A549 (cell line): ENCODE results near the gene DNAJA1. TPM values are rescaled to one million over a fixed set of nuclear protein-coding genes. Genes with fewer than 3 reads are reported as not detected.
A peak's percentile ranks its signal among the peaks of the same experiment; 100 is the strongest.

ENCODE experiments used
- ATAC-seq, 2 experiments: fragments of 200-7000 bp in 1 of 2; fragments of >200 bp in 1 of 2; cut with Nextera tagmentation in 1 of 2; cut with Tn5 transposase in 1 of 2; 3 replicates each; pipeline versions ENCODE4 v1.8.0 to v1.9.1; 2018 to 2020; ENCODE audit warnings: mild to moderate bottlenecking in 1 of 2, moderate library complexity in 1 of 2
- CTCF ChIA-PET: fragments of 300-600 bp; sonication (Branson Sonifier 250); formaldehyde crosslinking; extraction: SDS; loops from one replicate; lab custom pipeline; 2021; ENCODE audit warnings: antibody characterized with exemption, inconsistent platforms; lab: Yijun Ruan, JAX
- POLR2A ChIA-PET: fragments of 350-600 bp; formaldehyde crosslinking; extraction: SDS; loops from one replicate; lab custom pipeline; 2021; ENCODE audit warnings: antibody characterized with exemption, inconsistent platforms; lab: Yijun Ruan, JAX
- DNase-seq, 2 experiments: peaks; one replicate each; pipeline versions ENCODE4 v3.0.0 to v3.0.0-alpha.2; 2011 to 2016; ENCODE audit warnings: low read depth in 1 of 2, low spot score in 1 of 2
- FAIRE-seq: peaks from 2 replicates; lab custom pipeline; 2011; peaks lifted over from hg19 to GRCh38; lab: Jason Lieb, UNC
- H3K27ac ChIP-seq, 2 experiments: fragments of >200 bp; sonication (Bioruptor Twin); formaldehyde crosslinking; 3 replicates each; pipeline ENCODE4 v1.5.1; 2016 to 2017
- H3K4me1 ChIP-seq: fragments of >200 bp; sonication (Bioruptor Twin); formaldehyde crosslinking; 3 replicates; pipeline ENCODE4 v1.6.1; 2016
- H3K4me2 ChIP-seq: fragments of >200 bp; sonication (Bioruptor Twin); formaldehyde crosslinking; 3 replicates; pipeline ENCODE4 v1.6.1; 2016
- H3K4me3 ChIP-seq: fragments of >200 bp; sonication (Bioruptor Twin); formaldehyde crosslinking; 3 replicates; pipeline ENCODE4 v1.5.1; 2016
- H3K9me3 ChIP-seq: fragments of >200 bp; sonication (Bioruptor Twin); formaldehyde crosslinking; 3 replicates; pipeline ENCODE4 v1.6.1; 2016
- FOSL2 ChIP-seq, 2 experiments: fragments of 450-650 bp in 1 of 2; fragments of >200 bp in 1 of 2; sonication (Bioruptor Twin) in 1 of 2; formaldehyde crosslinking; IDR thresholded peaks; 2 replicates each; pipeline versions ENCODE4 v1.5.0 to v1.6.1; 2016 to 2020; ENCODE audit warnings: mild to moderate bottlenecking in 1 of 2, moderate library complexity in 1 of 2
- JUN ChIP-seq, 2 experiments: fragments of >200 bp; sonication (Bioruptor Twin); formaldehyde crosslinking; IDR thresholded peaks; 2 replicates in 1 of 2; 3 replicates in 1 of 2; pipeline ENCODE4 v1.6.1; 2016 to 2017
- KDM5A ChIP-seq: fragments of 200-600 bp; sonication (generic); IDR thresholded peaks from 2 replicates; pipeline ENCODE4 v1.6.1; 2016; ENCODE audit warnings: antibody characterized with exemption, mild to moderate bottlenecking
- MYC ChIP-seq: IDR thresholded peaks from 2 replicates; pipeline ENCODE4 v1.6.1; 2012; ENCODE audit warnings: mild to moderate bottlenecking, inconsistent platforms, low read length, improper control_type of control experiment, borderline replicate concordance
- PHF8 ChIP-seq: fragments of 200-600 bp; sonication (generic); IDR thresholded peaks from 2 replicates; pipeline ENCODE4 v1.6.1; 2016; ENCODE audit warnings: low read depth, mild to moderate bottlenecking, antibody characterized with exemption, moderate library complexity, borderline replicate concordance
- POLR2A ChIP-seq: IDR thresholded peaks from 2 replicates; pipeline ENCODE4 v1.6.1; 2012; ENCODE audit warnings: mild to moderate bottlenecking, low read length
- RAD21 ChIP-seq, 2 experiments: fragments of >200 bp in 1 of 2; sonication (Bioruptor Twin) in 1 of 2; formaldehyde crosslinking in 1 of 2; IDR thresholded peaks in 1 of 2; conservative IDR thresholded peaks in 1 of 2; 2 replicates in 1 of 2; 3 replicates in 1 of 2; pipeline ENCODE4 v1.6.1; 2012 to 2018; ENCODE audit warnings: inconsistent platforms in 1 of 2
- TFCP2L1 ChIP-seq: fragments of 250-450 bp; sonication (Bioruptor Pico); IDR thresholded peaks from 2 replicates; pipeline ENCODE4 v1.5.0; 2021; ENCODE audit warnings: mild to moderate bottlenecking
- ZFP36 ChIP-seq: fragments of 450-650 bp; IDR thresholded peaks from 2 replicates; pipeline ENCODE4 v1.6.1; 2014; ENCODE audit warnings: borderline replicate concordance; ENCODE audit not compliant: partially characterized antibody
- ZNF302 ChIP-seq: fragments of 250-450 bp; sonication (Bioruptor Pico); IDR thresholded peaks from 2 replicates; pipeline ENCODE4 v1.9.0; 2021; ENCODE audit warnings: inconsistent platforms, mild to moderate bottlenecking, moderate library complexity
- WGBS: methylation state at CpG from one replicate; pipeline ENCODE4 v1.1.6; 2017; ENCODE audit errors: missing lambda C conversion rate; 5-methylcytosine and 5-hydroxymethylcytosine counted together
- polyA minus RNA-seq: library from RNA; depleted of rRNA, polyadenylated mRNA; stranded (reverse); fragments of >200 nt; gene quantifications from 2 replicates; pipeline ENCODE4 v1.2.3, GENCODE V29; 2011; rRNA and poly(A)+ RNA removed
- polyA plus RNA-seq, 4 experiments: library from polyadenylated mRNA; depleted of rRNA in 3 of 4; stranded (reverse); fragments of >200 nt; fragmentation: RNase III in 1 of 4; extraction: RNeasy Plus Mini Kit Qiagen cat#74134 plus additional on column Dnase treatment in 1 of 4; gene quantifications; 2 replicates in 3 of 4; 3 replicates in 1 of 4; pipeline ENCODE4 v1.2.3, GENCODE V29; 2011 to 2017
- TF ChIP-seq, protein P1 (sequence below): IDR thresholded peaks from 2 replicates; pipeline ENCODE4 v1.6.1; 2012
- TF ChIP-seq, protein P2 (sequence below): fragments of >200 bp; sonication (Bioruptor Twin); formaldehyde crosslinking; IDR thresholded peaks from 3 replicates; pipeline ENCODE4 v1.6.1; 2016
- TF ChIP-seq, protein P3 (sequence below): fragments of 150-350 bp; IDR thresholded peaks from 2 replicates; pipeline ENCODE4 v1.6.1; 2014; ENCODE audit warnings: low read depth, mild to moderate bottlenecking, low read length
- TF ChIP-seq, protein P4 (sequence below): fragments of 200-600 bp; sonication (generic); IDR thresholded peaks from 2 replicates; pipeline ENCODE4 v1.6.1; 2016; ENCODE audit warnings: antibody characterized with exemption, mild to moderate bottlenecking, moderate library complexity
- TF ChIP-seq, protein P5 (sequence below): IDR thresholded peaks from 2 replicates; pipeline ENCODE4 v1.6.1; 2012; ENCODE audit warnings: low read depth, borderline replicate concordance
- TF ChIP-seq, protein P6 (sequence below): IDR thresholded peaks from 2 replicates; pipeline ENCODE4 v1.6.1; 2012

Gene DNAJA1
- polyA plus RNA-seq (2011; rRNA removed) (241 and 258 TPM in 2 replicates), polyA plus RNA-seq (2017; fragmentation: RNase III; extraction: RNeasy Plus Mini Kit Qiagen cat#74134 plus additional on column Dnase treatment) (357 to 421 TPM (median 410 TPM) in 3 replicates), polyA minus RNA-seq (117 and 130 TPM in 2 replicates)
- polyA plus RNA-seq (2012; cell fraction: cytosol; rRNA removed): 107 and 140 TPM in 2 replicates
- 48.1 and 57.9 TPM in 2 replicates for polyA plus RNA-seq (2012; cell fraction: nucleus; rRNA removed)

DNA sequence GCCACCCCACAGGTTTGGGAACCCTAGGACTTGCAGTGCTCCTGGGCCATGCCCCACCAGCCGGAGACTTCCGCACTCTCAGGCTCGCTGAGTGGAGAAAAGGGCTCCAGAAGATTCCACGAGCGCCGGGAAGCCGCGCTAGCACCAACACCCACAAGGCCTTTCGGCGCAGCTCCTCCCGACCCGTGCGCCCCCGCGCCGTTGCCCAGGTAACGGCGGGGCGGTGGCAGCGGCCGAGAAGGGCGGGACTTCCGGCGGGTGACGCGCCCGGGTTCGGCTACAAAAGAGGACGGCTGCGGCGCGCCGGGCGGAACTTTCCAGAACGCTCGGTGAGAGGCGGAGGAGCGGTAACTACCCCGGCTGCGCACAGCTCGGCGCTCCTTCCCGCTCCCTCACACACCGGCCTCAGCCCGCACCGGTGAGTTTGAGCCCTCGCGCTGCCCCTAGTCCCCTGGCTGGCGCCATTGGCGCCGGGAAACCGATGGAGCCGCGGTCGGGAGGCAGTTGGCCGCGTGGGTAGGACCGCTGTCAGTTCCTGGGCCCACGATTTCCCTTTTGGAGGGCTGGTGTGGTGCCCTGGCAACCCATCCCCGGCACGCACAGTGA is at the start of gene DNAJA1:
TSS of gene DNAJA1 (plus strand) at position 308 of the 606 bp plus-strand sequence. CDS start 1,212 bp downstream, outside the sequence.
- H3K9me3 ChIP-seq: no peaks in the 10 kb centered on the region
- DNase-seq: peak; percentile 79 to 95
- POLR2A ChIA-PET: interaction anchor here (0.6 to 2.8 kb wide), 51 partner anchors 9 to 646 kb away, joined by 3 to 58 read pairs (median 5); partner anchors contain the start of genes APTX, B4GALT1, NDUFB6 and NFX1
- FAIRE-seq: no peak
- peak within 1 kb of the TSS; percentile 97 for H3K4me2 ChIP-seq
- peak within 1 kb of the TSS; percentile 98 for H3K4me3 ChIP-seq
- H3K27ac ChIP-seq: peak within 1 kb of the TSS; percentile 99
- CTCF ChIA-PET: interaction anchor here (0.8 to 7.1 kb wide), 3 partner anchors 10 to 16 kb away, joined by 3 to 59 read pairs (median 3); no protein-coding TSS in a partner anchor
- peak; percentile 89 to 94 for ATAC-seq
- 0% methylated on average over 9 of the region's 61 CpGs for WGBS
- TF ChIP-seq, protein P1, sequence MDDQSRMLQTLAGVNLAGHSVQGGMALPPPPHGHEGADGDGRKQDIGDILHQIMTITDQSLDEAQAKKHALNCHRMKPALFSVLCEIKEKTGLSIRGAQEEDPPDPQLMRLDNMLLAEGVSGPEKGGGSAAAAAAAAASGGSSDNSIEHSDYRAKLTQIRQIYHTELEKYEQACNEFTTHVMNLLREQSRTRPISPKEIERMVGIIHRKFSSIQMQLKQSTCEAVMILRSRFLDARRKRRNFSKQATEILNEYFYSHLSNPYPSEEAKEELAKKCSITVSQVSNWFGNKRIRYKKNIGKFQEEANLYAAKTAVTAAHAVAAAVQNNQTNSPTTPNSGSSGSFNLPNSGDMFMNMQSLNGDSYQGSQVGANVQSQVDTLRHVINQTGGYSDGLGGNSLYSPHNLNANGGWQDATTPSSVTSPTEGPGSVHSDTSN: 0 out of 2 replicates have a peak, but pooled peaks have one; percentile 51
- TF ChIP-seq, protein P2, sequence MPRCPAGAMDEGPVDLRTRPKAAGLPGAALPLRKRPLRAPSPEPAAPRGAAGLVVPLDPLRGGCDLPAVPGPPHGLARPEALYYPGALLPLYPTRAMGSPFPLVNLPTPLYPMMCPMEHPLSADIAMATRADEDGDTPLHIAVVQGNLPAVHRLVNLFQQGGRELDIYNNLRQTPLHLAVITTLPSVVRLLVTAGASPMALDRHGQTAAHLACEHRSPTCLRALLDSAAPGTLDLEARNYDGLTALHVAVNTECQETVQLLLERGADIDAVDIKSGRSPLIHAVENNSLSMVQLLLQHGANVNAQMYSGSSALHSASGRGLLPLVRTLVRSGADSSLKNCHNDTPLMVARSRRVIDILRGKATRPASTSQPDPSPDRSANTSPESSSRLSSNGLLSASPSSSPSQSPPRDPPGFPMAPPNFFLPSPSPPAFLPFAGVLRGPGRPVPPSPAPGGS: peak; percentile 96
- TF ChIP-seq KDM5A (no peak), TFCP2L1 (CRISPR knock-in tag) (peak; percentile 73; the same call in 1 of the 2 replicates), PHF8 (peak; percentile 94), MYC (peak; percentile 54; the same call in 1 of the 2 replicates), FOSL2 (IDR thresholded peaks at IDR 0.05) (no peak), FOSL2 (CRISPR knock-in tag; IDR thresholded peaks at IDR 0.05) (peak; percentile 21; the same call in 1 of the 2 replicates), RAD21 (conservative IDR thresholded peaks at IDR 0.05 in 1 of 2, IDR thresholded peaks at IDR 0.05 in 1 of 2) (no peak), JUN (IDR thresholded peaks at IDR 0.05) (peak; percentile 94 to 100), ZFP36 (no peak), ZNF302 (CRISPR knock-in tag) (no peak), POLR2A (peak; percentile 95)
- TF ChIP-seq, protein P3, sequence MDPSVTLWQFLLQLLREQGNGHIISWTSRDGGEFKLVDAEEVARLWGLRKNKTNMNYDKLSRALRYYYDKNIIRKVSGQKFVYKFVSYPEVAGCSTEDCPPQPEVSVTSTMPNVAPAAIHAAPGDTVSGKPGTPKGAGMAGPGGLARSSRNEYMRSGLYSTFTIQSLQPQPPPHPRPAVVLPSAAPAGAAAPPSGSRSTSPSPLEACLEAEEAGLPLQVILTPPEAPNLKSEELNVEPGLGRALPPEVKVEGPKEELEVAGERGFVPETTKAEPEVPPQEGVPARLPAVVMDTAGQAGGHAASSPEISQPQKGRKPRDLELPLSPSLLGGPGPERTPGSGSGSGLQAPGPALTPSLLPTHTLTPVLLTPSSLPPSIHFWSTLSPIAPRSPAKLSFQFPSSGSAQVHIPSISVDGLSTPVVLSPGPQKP: peak; percentile 54; the same call in 1 of the 2 replicates
- TF ChIP-seq, protein P4, sequence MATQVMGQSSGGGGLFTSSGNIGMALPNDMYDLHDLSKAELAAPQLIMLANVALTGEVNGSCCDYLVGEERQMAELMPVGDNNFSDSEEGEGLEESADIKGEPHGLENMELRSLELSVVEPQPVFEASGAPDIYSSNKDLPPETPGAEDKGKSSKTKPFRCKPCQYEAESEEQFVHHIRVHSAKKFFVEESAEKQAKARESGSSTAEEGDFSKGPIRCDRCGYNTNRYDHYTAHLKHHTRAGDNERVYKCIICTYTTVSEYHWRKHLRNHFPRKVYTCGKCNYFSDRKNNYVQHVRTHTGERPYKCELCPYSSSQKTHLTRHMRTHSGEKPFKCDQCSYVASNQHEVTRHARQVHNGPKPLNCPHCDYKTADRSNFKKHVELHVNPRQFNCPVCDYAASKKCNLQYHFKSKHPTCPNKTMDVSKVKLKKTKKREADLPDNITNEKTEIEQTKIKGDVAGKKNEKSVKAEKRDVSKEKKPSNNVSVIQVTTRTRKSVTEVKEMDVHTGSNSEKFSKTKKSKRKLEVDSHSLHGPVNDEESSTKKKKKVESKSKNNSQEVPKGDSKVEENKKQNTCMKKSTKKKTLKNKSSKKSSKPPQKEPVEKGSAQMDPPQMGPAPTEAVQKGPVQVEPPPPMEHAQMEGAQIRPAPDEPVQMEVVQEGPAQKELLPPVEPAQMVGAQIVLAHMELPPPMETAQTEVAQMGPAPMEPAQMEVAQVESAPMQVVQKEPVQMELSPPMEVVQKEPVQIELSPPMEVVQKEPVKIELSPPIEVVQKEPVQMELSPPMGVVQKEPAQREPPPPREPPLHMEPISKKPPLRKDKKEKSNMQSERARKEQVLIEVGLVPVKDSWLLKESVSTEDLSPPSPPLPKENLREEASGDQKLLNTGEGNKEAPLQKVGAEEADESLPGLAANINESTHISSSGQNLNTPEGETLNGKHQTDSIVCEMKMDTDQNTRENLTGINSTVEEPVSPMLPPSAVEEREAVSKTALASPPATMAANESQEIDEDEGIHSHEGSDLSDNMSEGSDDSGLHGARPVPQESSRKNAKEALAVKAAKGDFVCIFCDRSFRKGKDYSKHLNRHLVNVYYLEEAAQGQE: peak; percentile 30; the same call in 1 of the 2 replicates
- TF ChIP-seq, protein P5, sequence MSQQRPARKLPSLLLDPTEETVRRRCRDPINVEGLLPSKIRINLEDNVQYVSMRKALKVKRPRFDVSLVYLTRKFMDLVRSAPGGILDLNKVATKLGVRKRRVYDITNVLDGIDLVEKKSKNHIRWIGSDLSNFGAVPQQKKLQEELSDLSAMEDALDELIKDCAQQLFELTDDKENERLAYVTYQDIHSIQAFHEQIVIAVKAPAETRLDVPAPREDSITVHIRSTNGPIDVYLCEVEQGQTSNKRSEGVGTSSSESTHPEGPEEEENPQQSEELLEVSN: peak; percentile 76; the same call in 1 of the 2 replicates
- TF ChIP-seq, protein P6, sequence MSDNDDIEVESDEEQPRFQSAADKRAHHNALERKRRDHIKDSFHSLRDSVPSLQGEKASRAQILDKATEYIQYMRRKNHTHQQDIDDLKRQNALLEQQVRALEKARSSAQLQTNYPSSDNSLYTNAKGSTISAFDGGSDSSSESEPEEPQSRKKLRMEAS: peak; percentile 86
- H3K4me1 ChIP-seq: peaks cover 58% of the 10 kb centered on the region
